IMR-90 (cell line): ENCODE results near the gene DLEU7. TPM values are rescaled to one million over a fixed set of nuclear protein-coding genes. Genes with fewer than 3 reads are reported as not detected.

Source experiments
- ATAC-seq: fragments of 200-7000 bp; cut with Tn5 transposase; 2 replicates; pipeline ENCODE4 v1.9.1; 2020; ENCODE audit warnings: low read depth, mild to moderate bottlenecking, moderate library complexity
- BruUV-seq: library from RNA; stranded (reverse); fragments of 400-500 nt; replicated peaks from 2 replicates; lab custom pipeline; 2021; lab: Mats Ljungman, UMichigan
- CTCF ChIA-PET: fragments of 300-600 bp; formaldehyde crosslinking; extraction: SDS; loops from one replicate; lab custom pipeline; 2021; ENCODE audit warnings: antibody characterized with exemption; lab: Yijun Ruan, JAX
- POLR2A ChIA-PET: fragments of 300-600 bp; sonication (Branson Sonifier 250); formaldehyde crosslinking; loops from one replicate; lab custom pipeline; 2022; ENCODE audit warnings: antibody characterized with exemption; ENCODE audit not compliant: unreplicated experiment; lab: Charles Lee
- DNase-seq: peaks from one replicate; pipeline ENCODE4 v3.0.0; 2013
- H2AFZ ChIP-seq: replicated peaks from 2 replicates; pipeline ENCODE3; 2013; ENCODE audit warnings: low read length, mild to moderate bottlenecking; ENCODE audit not compliant: poor library complexity
- H2AK5ac ChIP-seq: 2 replicates; pipeline ENCODE4 v1.6.1; 2013; ENCODE audit warnings: low read depth, low read length, inconsistent platforms
- H2AK9ac ChIP-seq: replicated peaks from 2 replicates; pipeline ENCODE3; 2013; ENCODE audit warnings: mild to moderate bottlenecking, low read depth, low read length, moderate library complexity; ENCODE audit not compliant: poor library complexity
- H2BK120ac ChIP-seq: 2 replicates; pipeline ENCODE4 v1.6.1; 2013; ENCODE audit warnings: low read depth, low read length, inconsistent platforms
- H2BK15ac ChIP-seq: 3 replicates; pipeline ENCODE4 v1.6.1; 2013; ENCODE audit warnings: low read depth, low read length, inconsistent platforms
- H2BK20ac ChIP-seq: 2 replicates; pipeline ENCODE4 v1.6.1; 2013; ENCODE audit warnings: low read depth, mild to moderate bottlenecking, inconsistent platforms, low read length, moderate library complexity
- H2BK5ac ChIP-seq: 2 replicates; pipeline ENCODE4 v1.6.1; 2013; ENCODE audit warnings: mild to moderate bottlenecking, low read depth, low read length, inconsistent platforms; ENCODE audit not compliant: poor library complexity, severe bottlenecking
- H3K14ac ChIP-seq: replicated peaks from 2 replicates; pipeline ENCODE4 v1.6.1; 2013; ENCODE audit warnings: low read depth, low read length, inconsistent platforms
- H3K18ac ChIP-seq: 2 replicates; pipeline ENCODE4 v1.6.1; 2013; ENCODE audit warnings: low read depth, low read length, control low read depth
- H3K23ac ChIP-seq: 2 replicates; pipeline ENCODE4 v1.6.1; 2013; ENCODE audit warnings: low read depth, low read length, inconsistent platforms
- H3K27ac ChIP-seq: 2 replicates; pipeline ENCODE4 v1.5.1; 2013; ENCODE audit warnings: mild to moderate bottlenecking, control low read depth, low read length; ENCODE audit not compliant: insufficient read depth
- H3K27me3 ChIP-seq: 2 replicates; pipeline ENCODE4 v1.6.1; 2013; ENCODE audit warnings: low read length; ENCODE audit not compliant: control insufficient read depth, insufficient read depth
- H3K36me3 ChIP-seq: 2 replicates; pipeline ENCODE4 v1.6.1; 2013; ENCODE audit warnings: low read length, mixed read lengths; ENCODE audit not compliant: control insufficient read depth, insufficient read depth
- H3K4ac ChIP-seq: 2 replicates; pipeline ENCODE4 v1.6.1; 2013; ENCODE audit warnings: low read depth, low read length, inconsistent platforms
- H3K4me1 ChIP-seq: 2 replicates; pipeline ENCODE4 v1.6.1; 2013; ENCODE audit warnings: low read length, mixed read lengths; ENCODE audit not compliant: control insufficient read depth, insufficient read depth
- H3K4me2 ChIP-seq: 2 replicates; pipeline ENCODE4 v1.6.1; 2013; ENCODE audit warnings: low read depth, mild to moderate bottlenecking, control low read depth, low read length, moderate library complexity
- H3K4me3 ChIP-seq: 2 replicates; pipeline ENCODE4 v1.5.1; 2013; ENCODE audit warnings: low read depth, mild to moderate bottlenecking, control low read depth, low read length, moderate library complexity; ENCODE audit not compliant: insufficient read depth
- H3K56ac ChIP-seq: 2 replicates; pipeline ENCODE4 v1.6.1; 2013; ENCODE audit warnings: low read length, inconsistent platforms; ENCODE audit not compliant: insufficient read depth; ENCODE audit errors: extremely low read depth
- H3K79me1 ChIP-seq, 2 experiments: 2 replicates each; pipeline ENCODE4 v1.6.1; 2013; ENCODE audit warnings: low read length in 2 of 2, inconsistent platforms in 1 of 2, low read depth in 1 of 2
- H3K9ac ChIP-seq: 2 replicates; pipeline ENCODE4 v1.6.1; 2013; ENCODE audit warnings: low read depth, low read length, control low read depth
- H3K9me1 ChIP-seq: 2 replicates; pipeline ENCODE4 v1.6.1; 2013; ENCODE audit warnings: low read length, inconsistent platforms; ENCODE audit not compliant: insufficient read depth
- H3K9me3 ChIP-seq: 2 replicates; pipeline ENCODE4 v1.6.1; 2013; ENCODE audit warnings: low read length; ENCODE audit not compliant: control insufficient read depth, insufficient read depth
- H4K20me1 ChIP-seq: 2 replicates; pipeline ENCODE4 v1.6.1; 2013; ENCODE audit warnings: low read length, inconsistent platforms; ENCODE audit not compliant: insufficient read depth
- H4K5ac ChIP-seq: 2 replicates; pipeline ENCODE4 v1.6.1; 2013; ENCODE audit warnings: mild to moderate bottlenecking, low read depth, low read length, control low read depth
- H4K8ac ChIP-seq, 2 experiments: 2 replicates each; pipeline ENCODE4 v1.6.1; 2013; ENCODE audit warnings: low read depth in 2 of 2, low read length in 2 of 2, control low read depth in 1 of 2, inconsistent platforms in 1 of 2
- H4K91ac ChIP-seq: 2 replicates; pipeline ENCODE4 v1.6.1; 2013; ENCODE audit warnings: low read depth, low read length, inconsistent platforms; ENCODE audit not compliant: insufficient read depth
- BHLHE40 ChIP-seq: fragments of 150-350 bp; IDR thresholded peaks from 2 replicates; pipeline ENCODE4 v1.6.1; 2016; ENCODE audit warnings: mild to moderate bottlenecking, low read depth, low read length
- CEBPB ChIP-seq: IDR thresholded peaks from 2 replicates; pipeline ENCODE4 v1.6.1; 2012; ENCODE audit warnings: low read depth, low read length, improper control_type of control experiment
- CHD1 ChIP-seq: IDR thresholded peaks from 2 replicates; pipeline ENCODE4 v1.6.1; 2012; ENCODE audit warnings: low read depth, low read length, improper control_type of control experiment
- MAFK ChIP-seq: IDR thresholded peaks from 2 replicates; pipeline ENCODE4 v1.6.1; 2012; ENCODE audit warnings: low read depth, low read length, improper control_type of control experiment
- MAZ ChIP-seq: IDR thresholded peaks from 2 replicates; pipeline ENCODE4 v1.6.1; 2012; ENCODE audit warnings: low read depth, mild to moderate bottlenecking, low read length, improper control_type of control experiment, moderate library complexity, borderline replicate concordance
- MXI1 ChIP-seq: IDR thresholded peaks from 2 replicates; pipeline ENCODE4 v1.6.1; 2012; ENCODE audit warnings: low read depth, mild to moderate bottlenecking, low read length, moderate library complexity, borderline replicate concordance
- NFE2L2 ChIP-seq: fragments of 150-350 bp; IDR thresholded peaks from 2 replicates; pipeline ENCODE4 v1.6.1; 2016; ENCODE audit warnings: low read depth, mild to moderate bottlenecking, low read length
- POLR2A ChIP-seq: IDR thresholded peaks from 2 replicates; pipeline ENCODE4 v1.6.1; 2012; ENCODE audit warnings: mild to moderate bottlenecking, low read depth, low read length
- RAD21 ChIP-seq: IDR thresholded peaks from 2 replicates; pipeline ENCODE4 v1.6.1; 2012; ENCODE audit warnings: low read length, improper control_type of control experiment
- RCOR1 ChIP-seq: IDR thresholded peaks from 2 replicates; pipeline ENCODE4 v1.6.1; 2012; ENCODE audit warnings: mild to moderate bottlenecking, low read length, improper control_type of control experiment; ENCODE audit not compliant: insufficient replicate concordance
- RFX5 ChIP-seq: IDR thresholded peaks from 2 replicates; pipeline ENCODE4 v1.8.0; 2012; ENCODE audit warnings: low read depth, mild to moderate bottlenecking, low read length, moderate library complexity
- SMC3 ChIP-seq: fragments of 150-350 bp; IDR thresholded peaks from 2 replicates; pipeline ENCODE4 v1.6.1; 2016; ENCODE audit warnings: low read depth, mild to moderate bottlenecking, antibody characterized with exemption, low read length, moderate library complexity
- WGBS, 2 experiments: methylation state at CpG; one replicate each; pipeline versions ENCODE4 v1.1.5 to v1.1.7; 2013; ENCODE audit warnings: missing lambda C conversion rate in 2 of 2; ENCODE audit not compliant: insufficient read length in 1 of 2; ENCODE audit errors: extremely low coverage in 2 of 2; 5-methylcytosine and 5-hydroxymethylcytosine counted together
- dilution Hi-C: fragments of 300-500 bp; cut with HindIII; formaldehyde crosslinking; loops from one replicate; pipeline ENCODE4 v1.14.3; 2018; ENCODE audit warnings: low sequenced_read_pairs; ENCODE audit not compliant: unreplicated experiment
- in situ Hi-C: fragments of 300-500 bp; cut with MboI; formaldehyde crosslinking; loops from 3 replicates; pipeline ENCODE4 v1.14.3; 2019; ENCODE audit warnings: low sequenced_read_pairs, inconsistent platforms, mixed read lengths
- intact Hi-C: fragments of 100-400 bp; cut with micrococcal nuclease; formaldehyde crosslinking; loops from 2 replicates; pipeline ENCODE4 v1.10.0; 2022
- polyA plus RNA-seq, 3 experiments: library from polyadenylated mRNA; depleted of rRNA; stranded (reverse); fragments of >200 nt; gene quantifications; 2 replicates each; pipeline ENCODE4 v1.2.3, GENCODE V29; 2012; ENCODE audit warnings: low replicate concordance in 1 of 3
- total RNA-seq: library from RNA; depleted of rRNA; stranded (reverse); fragments of >200 nt; gene quantifications from 2 replicates; pipeline ENCODE4 v1.2.3, GENCODE V29; 2012
- TF ChIP-seq, protein P1 (sequence below): conservative IDR thresholded peaks from 2 replicates; pipeline ENCODE4 v1.5.1; 2012; ENCODE audit warnings: mild to moderate bottlenecking, low read depth, low read length, improper control_type of control experiment
- TF ChIP-seq, protein P2 (sequence below): fragments of 150-350 bp; IDR thresholded peaks from 2 replicates; pipeline ENCODE4 v1.6.1; 2016; ENCODE audit warnings: low read depth, mild to moderate bottlenecking, low read length, moderate library complexity, borderline replicate concordance

The DLEU7 gene
- total and polyA plus RNA-seq, 2 of the 4 experiments (the other 2 are of a cell fraction) = not detected

DNA sequence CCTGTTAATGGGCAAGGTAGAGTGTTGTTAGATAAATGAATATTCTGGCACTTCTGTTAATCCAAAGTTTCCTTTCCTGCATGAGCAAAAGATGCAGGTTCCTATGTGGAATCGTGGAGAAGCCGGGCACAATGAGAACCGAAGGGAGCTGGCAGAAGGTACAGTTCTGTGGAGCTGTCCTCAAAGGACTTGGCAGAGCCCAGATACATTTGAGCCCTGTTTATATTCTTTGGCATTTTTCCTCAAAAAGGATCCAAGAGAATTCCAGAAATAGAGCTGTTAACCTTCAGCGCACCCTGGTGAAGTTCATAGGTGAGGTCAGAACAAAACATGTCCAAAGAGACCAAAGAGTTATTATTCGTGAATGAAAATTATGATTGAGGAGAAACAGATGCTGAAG lies 4.0 kb upstream of the DLEU7 start:
- Histone ChIP-seq H3K27ac (no peak overlapping the region), H3K27me3 (peaks cover 26% of the 10 kb centered on the region), H3K18ac (no peak overlapping the region), H2AFZ (no peak overlapping the region), H4K5ac (no peak overlapping the region), H3K4ac (no peak overlapping the region), H3K9me1 (no peaks in the 10 kb centered on the region), H4K91ac (no peak overlapping the region), H3K4me2 (no peak overlapping the region), H3K14ac (no peak overlapping the region), H3K9me3 (no peaks in the 10 kb centered on the region), H2BK5ac (no peak overlapping the region), H4K20me1 (no peaks in the 10 kb centered on the region), H3K36me3 (no peaks in the 10 kb centered on the region), H3K56ac (no peak overlapping the region), H3K9ac (no peak overlapping the region), H2BK15ac (no peak overlapping the region), H2AK5ac (no peak overlapping the region), H3K4me1 (no peaks in the 10 kb centered on the region), H2AK9ac (no peak overlapping the region), H2BK120ac (no peak overlapping the region), H3K23ac (no peak overlapping the region), H2BK20ac (no peak overlapping the region), H4K8ac (no peak overlapping the region), H3K4me3 (no peak overlapping the region), H3K79me1 (no peaks in the 10 kb centered on the region)
- ATAC-seq (no peak), DNase-seq (no peak)
- TF ChIP-seq RCOR1 = no peak
- no peak for TF ChIP-seq RAD21
- TF ChIP-seq NFE2L2 = no peak
- TF ChIP-seq BHLHE40 = no peak
- no peak for TF ChIP-seq SMC3
- no peak for TF ChIP-seq CEBPB
- TF ChIP-seq, protein P1, sequence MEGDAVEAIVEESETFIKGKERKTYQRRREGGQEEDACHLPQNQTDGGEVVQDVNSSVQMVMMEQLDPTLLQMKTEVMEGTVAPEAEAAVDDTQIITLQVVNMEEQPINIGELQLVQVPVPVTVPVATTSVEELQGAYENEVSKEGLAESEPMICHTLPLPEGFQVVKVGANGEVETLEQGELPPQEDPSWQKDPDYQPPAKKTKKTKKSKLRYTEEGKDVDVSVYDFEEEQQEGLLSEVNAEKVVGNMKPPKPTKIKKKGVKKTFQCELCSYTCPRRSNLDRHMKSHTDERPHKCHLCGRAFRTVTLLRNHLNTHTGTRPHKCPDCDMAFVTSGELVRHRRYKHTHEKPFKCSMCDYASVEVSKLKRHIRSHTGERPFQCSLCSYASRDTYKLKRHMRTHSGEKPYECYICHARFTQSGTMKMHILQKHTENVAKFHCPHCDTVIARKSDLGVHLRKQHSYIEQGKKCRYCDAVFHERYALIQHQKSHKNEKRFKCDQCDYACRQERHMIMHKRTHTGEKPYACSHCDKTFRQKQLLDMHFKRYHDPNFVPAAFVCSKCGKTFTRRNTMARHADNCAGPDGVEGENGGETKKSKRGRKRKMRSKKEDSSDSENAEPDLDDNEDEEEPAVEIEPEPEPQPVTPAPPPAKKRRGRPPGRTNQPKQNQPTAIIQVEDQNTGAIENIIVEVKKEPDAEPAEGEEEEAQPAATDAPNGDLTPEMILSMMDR = no peak
- no peak for TF ChIP-seq MXI1
- TF ChIP-seq, protein P2, sequence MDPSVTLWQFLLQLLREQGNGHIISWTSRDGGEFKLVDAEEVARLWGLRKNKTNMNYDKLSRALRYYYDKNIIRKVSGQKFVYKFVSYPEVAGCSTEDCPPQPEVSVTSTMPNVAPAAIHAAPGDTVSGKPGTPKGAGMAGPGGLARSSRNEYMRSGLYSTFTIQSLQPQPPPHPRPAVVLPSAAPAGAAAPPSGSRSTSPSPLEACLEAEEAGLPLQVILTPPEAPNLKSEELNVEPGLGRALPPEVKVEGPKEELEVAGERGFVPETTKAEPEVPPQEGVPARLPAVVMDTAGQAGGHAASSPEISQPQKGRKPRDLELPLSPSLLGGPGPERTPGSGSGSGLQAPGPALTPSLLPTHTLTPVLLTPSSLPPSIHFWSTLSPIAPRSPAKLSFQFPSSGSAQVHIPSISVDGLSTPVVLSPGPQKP = no peak
- TF ChIP-seq CHD1 = no peak
- TF ChIP-seq MAZ = no peak
- TF ChIP-seq RFX5 = no peak
- TF ChIP-seq MAFK = no peak
- no peak for TF ChIP-seq POLR2A
- POLR2A ChIA-PET = no interaction called here
- dilution Hi-C loops (no loop called here), in situ Hi-C loops (no loop called here), intact Hi-C loops (no loop called here)
- WGBS, 2 experiments = 100% methylated on average over 2 of the region's 5 CpGs; no CpG with 5 or more reads in 1 of the 2 experiments
- BruUV-seq = no TSS peak
- CTCF ChIA-PET = no interaction called here
